AG04449 (cell line): ENCODE results near the gene TMEM138.

Experiments
- CTCF ChIA-PET: fragments of 350-600 bp; formaldehyde crosslinking; extraction: SDS; loops from one replicate; lab custom pipeline; 2021; ENCODE audit warnings: antibody characterized with exemption; lab: Yijun Ruan, JAX
- POLR2A ChIA-PET: fragments of 400-600, 350-600 bp; formaldehyde crosslinking; extraction: SDS; loops from one replicate; lab custom pipeline; 2020; ENCODE audit warnings: antibody characterized with exemption, inconsistent platforms; lab: Yijun Ruan, JAX
- DNase-seq: peaks from one replicate; pipeline ENCODE4 v3.0.0-alpha.2; 2010; ENCODE audit warnings: low read depth, low spot score
- H3K4me3 ChIP-seq: 2 replicates; pipeline ENCODE4 v1.5.1; 2011; ENCODE audit warnings: low read depth, mild to moderate bottlenecking, control low read depth, low read length
- TF ChIP-seq, protein P1 (sequence below): IDR thresholded peaks from one replicate; pipeline ENCODE4 v1.5.1; 2011; ENCODE audit warnings: mild to moderate bottlenecking, moderate library complexity, low read length, control low read depth, inconsistent platforms; ENCODE audit not compliant: insufficient read depth; ENCODE audit errors: missing control alignments

The TMEM138 gene

DNA sequence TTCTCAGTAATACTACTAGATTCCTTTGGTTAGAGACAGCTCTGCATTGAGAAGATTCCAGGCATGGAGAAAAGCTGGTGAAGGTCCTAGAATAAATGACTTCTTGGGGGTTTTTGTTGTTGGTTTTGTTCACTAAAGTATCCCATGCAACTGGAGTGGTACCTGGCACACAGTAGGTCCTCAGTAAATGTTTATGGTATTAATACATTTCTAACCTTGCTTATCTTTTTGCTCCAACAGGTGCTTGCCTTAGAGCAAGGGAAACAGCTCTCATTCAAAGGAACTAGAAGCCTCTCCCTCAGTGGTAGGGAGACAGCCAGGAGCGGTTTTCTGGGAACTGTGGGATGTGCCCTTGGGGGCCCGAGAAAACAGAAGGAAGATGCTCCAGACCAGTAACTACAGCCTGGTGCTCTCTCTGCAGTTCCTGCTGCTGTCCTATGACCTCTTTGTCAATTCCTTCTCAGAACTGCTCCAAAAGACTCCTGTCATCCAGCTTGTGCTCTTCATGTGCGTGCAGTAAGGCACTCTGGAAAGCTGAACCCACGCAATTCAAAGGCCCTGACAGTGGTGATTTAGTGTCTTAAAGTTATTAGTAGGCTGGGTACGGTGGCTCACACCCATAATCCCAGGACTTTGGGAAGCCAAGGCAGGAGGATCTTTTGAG, 2.0 kb downstream of the TMEM138 start:
- ChIA-PET CTCF (interaction anchor here (0.7 to 27.5 kb wide), 6 partner anchors 11 to 191 kb away, joined by 3 to 352 read pairs (median 14); partner anchors contain the start of genes DDB1, TKFC and TMEM216), POLR2A (no interaction called here)

DNA sequence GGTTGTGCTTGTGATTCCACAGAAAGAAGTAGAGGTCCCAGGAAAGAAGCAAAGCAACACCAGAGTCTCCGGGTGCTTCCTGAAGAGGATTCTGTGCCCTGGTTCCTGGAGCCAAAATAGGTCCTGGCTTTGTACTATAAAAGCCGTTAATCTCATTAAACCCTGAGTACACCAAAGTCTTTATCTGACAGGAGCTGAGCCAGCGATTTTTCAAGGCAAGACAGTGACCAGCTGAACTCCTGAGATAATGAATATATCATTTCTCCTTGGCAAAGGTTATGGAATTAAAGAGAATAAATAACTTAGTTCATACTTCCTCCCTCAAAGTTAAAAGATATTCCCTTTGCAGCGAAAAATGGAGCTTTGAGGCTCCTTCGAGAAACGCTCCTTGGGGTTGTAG, 5.2 kb downstream of the TMEM138 start:
- H3K4me3 ChIP-seq = no peak overlapping the region
- POLR2A ChIA-PET = no interaction called here
- TF ChIP-seq, protein P1, sequence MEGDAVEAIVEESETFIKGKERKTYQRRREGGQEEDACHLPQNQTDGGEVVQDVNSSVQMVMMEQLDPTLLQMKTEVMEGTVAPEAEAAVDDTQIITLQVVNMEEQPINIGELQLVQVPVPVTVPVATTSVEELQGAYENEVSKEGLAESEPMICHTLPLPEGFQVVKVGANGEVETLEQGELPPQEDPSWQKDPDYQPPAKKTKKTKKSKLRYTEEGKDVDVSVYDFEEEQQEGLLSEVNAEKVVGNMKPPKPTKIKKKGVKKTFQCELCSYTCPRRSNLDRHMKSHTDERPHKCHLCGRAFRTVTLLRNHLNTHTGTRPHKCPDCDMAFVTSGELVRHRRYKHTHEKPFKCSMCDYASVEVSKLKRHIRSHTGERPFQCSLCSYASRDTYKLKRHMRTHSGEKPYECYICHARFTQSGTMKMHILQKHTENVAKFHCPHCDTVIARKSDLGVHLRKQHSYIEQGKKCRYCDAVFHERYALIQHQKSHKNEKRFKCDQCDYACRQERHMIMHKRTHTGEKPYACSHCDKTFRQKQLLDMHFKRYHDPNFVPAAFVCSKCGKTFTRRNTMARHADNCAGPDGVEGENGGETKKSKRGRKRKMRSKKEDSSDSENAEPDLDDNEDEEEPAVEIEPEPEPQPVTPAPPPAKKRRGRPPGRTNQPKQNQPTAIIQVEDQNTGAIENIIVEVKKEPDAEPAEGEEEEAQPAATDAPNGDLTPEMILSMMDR = no peak
- DNase-seq = no peak
- CTCF ChIA-PET = interaction anchor here (0.7 to 27.5 kb wide), 5 partner anchors 8 to 31 kb away, joined by 3 to 352 read pairs (median 5); partner anchors contain the start of genes DDB1 and TKFC

More for the DNA sequence above, 2.0 kb downstream of the TMEM138 start:
- no peak for DNase-seq
- no peak overlapping the region for H3K4me3 ChIP-seq
- TF ChIP-seq, protein P1 = no peak

DNA sequence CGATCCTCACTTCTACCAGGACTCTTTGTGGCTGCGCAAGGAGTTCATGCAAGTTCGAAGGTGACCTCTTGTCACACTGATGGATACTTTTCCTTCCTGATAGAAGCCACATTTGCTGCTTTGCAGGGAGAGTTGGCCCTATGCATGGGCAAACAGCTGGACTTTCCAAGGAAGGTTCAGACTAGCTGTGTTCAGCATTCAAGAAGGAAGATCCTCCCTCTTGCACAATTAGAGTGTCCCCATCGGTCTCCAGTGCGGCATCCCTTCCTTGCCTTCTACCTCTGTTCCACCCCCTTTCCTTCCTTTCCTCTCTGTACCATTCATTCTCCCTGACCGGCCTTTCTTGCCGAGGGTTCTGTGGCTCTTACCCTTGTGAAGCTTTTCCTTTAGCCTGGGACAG, 6.5 kb downstream of the TMEM138 start:
- TF ChIP-seq, protein P1 = no peak
- CTCF ChIA-PET = interaction anchor here (1.7 to 27.5 kb wide), 3 partner anchors 15 to 67 kb away, joined by 3 to 352 read pairs (median 239); partner anchors contain the start of genes DDB1 and TKFC
- no peak for DNase-seq
- POLR2A ChIA-PET = no interaction called here
- H3K4me3 ChIP-seq = no peak overlapping the region

DNA sequence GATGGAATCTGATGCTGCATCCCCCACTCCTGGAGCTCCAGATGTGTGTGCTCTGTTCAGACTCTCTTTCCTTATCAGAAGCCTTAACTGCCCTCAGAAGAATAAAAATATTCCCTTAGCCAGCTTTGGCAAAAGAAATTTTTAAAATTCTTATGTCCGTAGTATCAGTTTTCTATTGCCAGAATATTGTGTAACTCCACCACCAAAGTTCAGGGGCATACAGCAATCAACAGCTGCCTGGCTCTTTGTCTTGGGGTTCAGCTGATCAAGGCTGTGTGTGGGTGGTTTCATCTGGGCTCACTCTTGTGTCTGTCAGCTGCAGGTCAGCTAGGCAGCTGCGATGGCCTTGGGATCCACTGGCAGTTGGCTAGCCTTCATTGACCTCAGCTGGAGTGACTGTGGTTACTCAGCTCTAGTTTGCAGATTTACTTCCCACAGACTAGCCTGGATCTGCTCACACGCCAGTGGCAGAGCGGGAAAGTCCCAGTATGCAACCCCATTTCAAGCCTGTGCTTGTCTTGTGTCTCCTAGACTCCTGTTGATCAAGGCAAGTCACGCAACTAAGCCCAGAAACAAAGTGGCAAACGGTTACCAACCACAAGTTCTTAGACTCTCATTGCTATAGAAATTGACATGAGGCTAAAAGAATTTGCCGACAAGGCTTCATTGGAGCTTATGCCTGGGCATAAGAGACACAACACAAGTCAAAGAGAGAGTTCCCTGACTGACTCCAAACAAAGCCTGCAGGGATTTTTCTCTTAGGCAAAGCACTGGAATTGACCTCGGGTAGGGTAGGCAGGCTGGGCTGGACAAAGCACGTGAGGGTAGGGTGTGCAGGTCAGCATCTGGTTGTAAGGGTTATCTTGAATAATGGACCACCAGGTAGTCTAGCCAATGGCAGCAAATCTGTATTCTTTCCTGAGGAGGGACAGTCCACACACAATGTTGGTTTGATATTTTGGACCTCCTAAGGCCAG, 7.5 kb downstream of the TMEM138 start:
- no peak overlapping the region for H3K4me3 ChIP-seq
- ChIA-PET POLR2A (interaction anchor here (2.6 kb wide), 1 partner anchor 8 kb away, joined by 12 read pairs; the partner anchor contains the start of genes CYB561A3 and TMEM138), CTCF (interaction anchor here (1.5 to 27.5 kb wide), 4 partner anchors 14 to 66 kb away, joined by 3 to 352 read pairs (median 122); partner anchors contain the start of genes DDB1 and TKFC)
- DNase-seq = no peak
- TF ChIP-seq, protein P1 = no peak

DNA sequence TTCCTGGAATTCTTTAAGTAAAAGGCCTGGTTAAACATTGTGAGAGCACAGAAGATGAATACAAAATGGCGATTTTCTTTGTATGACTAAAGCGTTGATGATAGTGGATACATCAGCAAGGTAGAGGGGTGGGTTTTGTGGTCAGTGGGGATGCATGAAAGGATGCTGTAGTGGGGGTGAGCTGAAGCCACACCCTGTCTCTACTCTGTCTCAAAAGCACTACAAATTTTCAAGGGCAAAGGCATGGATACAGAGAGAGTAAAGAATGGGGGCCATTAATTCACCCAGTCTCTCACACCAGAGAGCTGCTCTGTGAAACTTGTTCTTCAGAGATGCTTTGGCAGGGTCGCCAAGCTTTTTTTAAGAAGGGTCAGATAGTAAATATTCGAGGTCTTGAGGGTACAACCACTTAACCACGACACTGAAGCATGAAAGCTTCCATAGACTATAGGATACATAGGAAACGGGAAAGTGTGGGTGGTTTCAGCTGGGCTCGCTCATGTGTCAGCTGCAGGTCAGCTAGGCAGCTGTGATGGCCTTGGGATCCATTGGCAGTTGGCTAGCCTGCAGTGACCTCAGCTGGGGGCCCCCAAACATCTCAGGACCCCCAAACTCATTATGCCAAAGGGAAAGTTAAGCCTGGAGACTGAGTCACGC, 8.3 kb downstream of the TMEM138 start:
- TF ChIP-seq, protein P1 = no peak
- CTCF ChIA-PET = interaction anchor here (1.3 to 27.5 kb wide), 4 partner anchors 13 to 40 kb away, joined by 3 to 352 read pairs (median 122); partner anchors contain the start of genes DDB1 and TKFC
- POLR2A ChIA-PET = interaction anchor here (1.2 to 2.6 kb wide), 2 partner anchors 9 to 13 kb away, joined by 3 to 12 read pairs; partner anchors contain the start of genes CYB561A3 and TMEM138

More for the DNA sequence above, 8.3 kb downstream of the TMEM138 start:
- DNase-seq = no peak
- no peak overlapping the region for H3K4me3 ChIP-seq
